ENCODE results near the gene PCMT1.

The PCMT1 gene

DNA sequence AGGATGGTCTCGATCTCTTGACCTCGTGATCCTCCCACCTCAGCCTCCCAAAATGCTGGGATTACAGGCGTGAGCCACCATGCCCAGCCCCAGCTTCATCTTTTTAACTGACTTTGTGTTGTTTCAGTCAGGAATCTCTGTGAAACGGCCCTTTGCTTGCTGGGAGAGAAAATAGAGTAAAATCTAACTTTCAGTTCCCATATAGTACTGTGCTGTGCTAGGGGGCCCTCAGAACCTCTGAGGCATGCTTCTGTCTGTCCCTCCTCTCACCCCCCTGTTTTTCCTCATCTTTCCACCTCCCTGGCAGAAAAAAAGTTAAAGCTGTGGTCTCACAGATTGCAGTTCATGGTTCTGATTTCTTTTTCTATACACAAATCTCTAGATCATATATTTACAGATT lies 66.2 kb downstream of the PCMT1 start:
- no peak for FAIRE-seq
- TF ChIP-seq, protein P1, sequence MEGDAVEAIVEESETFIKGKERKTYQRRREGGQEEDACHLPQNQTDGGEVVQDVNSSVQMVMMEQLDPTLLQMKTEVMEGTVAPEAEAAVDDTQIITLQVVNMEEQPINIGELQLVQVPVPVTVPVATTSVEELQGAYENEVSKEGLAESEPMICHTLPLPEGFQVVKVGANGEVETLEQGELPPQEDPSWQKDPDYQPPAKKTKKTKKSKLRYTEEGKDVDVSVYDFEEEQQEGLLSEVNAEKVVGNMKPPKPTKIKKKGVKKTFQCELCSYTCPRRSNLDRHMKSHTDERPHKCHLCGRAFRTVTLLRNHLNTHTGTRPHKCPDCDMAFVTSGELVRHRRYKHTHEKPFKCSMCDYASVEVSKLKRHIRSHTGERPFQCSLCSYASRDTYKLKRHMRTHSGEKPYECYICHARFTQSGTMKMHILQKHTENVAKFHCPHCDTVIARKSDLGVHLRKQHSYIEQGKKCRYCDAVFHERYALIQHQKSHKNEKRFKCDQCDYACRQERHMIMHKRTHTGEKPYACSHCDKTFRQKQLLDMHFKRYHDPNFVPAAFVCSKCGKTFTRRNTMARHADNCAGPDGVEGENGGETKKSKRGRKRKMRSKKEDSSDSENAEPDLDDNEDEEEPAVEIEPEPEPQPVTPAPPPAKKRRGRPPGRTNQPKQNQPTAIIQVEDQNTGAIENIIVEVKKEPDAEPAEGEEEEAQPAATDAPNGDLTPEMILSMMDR (IDR thresholded peaks at IDR 0.05; ENCODE audit: insufficient read depth, missing control alignments) = no peak
- DNase-seq (ENCODE audit: insufficient read length, low spot score) = no peak

DNA sequence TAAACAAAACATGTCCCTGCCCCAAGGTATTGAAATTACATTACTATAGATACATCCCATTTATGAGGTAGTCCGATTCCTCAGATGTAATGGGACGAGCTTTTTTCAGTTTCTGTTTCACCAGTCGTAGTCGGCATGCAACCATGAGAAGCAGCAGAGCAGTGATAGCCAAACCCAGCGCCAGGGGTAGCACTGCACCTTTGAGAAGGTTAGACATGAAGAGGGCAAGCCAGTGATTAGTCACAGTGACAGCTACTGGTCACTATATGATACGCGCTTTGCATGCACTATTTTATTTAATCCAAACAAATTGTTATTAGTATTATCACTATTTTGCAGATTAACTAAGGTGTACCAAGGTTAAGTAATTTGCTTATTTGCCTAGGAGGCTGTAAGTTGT lies 71.0 kb downstream of the PCMT1 start:
- FAIRE-seq (no peak), DNase-seq (ENCODE audit: insufficient read length, low spot score) (no peak)
- TF ChIP-seq, protein P1 (IDR thresholded peaks at IDR 0.05; ENCODE audit: insufficient read depth, missing control alignments) = no peak

DNA sequence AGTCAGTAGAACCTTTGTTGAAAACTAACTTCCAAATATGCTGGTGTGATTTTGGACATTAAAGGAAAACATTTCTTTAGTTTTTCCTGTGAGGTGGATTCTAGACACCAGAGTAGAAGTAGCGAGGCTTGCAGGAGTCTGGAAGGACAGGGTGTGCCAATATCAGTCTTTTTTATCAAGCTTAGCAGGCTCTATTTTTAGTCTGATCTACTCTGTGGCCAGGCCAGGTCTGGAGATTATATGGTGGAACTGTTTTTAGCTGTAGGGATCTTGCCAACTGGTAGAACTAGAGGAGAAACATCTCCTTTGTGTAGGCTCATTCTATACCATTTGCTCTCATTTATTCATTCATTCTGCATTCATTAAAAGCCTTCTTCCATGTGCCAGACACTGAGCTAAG lies 72.0 kb downstream of the PCMT1 start:
- DNase-seq (ENCODE audit: insufficient read length, low spot score) (no peak), FAIRE-seq (no peak)
- TF ChIP-seq, protein P1 (IDR thresholded peaks at IDR 0.05; ENCODE audit: insufficient read depth, missing control alignments) = no peak

DNA sequence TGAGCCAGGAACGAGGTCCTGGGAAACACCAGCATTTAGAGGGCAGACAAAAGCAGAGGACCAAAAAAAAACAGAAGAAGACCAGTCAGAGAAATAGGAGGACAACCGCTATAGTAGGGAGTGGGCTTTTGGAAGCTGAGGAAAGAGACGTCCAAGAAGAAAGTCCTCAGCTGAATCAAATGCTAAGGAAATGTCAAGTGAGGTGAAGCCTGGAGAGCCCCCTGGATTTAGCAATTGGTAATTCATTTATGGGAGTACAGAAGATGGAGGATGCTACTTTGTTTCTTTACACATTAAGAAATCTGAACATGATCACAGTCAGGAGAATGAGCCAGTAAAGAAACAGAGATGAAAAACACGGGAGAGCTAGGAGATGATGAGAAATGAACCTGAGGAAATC lies 73.5 kb downstream of the PCMT1 start:
- TF ChIP-seq, protein P1 (IDR thresholded peaks at IDR 0.05; ENCODE audit: insufficient read depth, missing control alignments) = no peak
- DNase-seq (ENCODE audit: insufficient read length, low spot score) (no peak), FAIRE-seq (no peak)

DNA sequence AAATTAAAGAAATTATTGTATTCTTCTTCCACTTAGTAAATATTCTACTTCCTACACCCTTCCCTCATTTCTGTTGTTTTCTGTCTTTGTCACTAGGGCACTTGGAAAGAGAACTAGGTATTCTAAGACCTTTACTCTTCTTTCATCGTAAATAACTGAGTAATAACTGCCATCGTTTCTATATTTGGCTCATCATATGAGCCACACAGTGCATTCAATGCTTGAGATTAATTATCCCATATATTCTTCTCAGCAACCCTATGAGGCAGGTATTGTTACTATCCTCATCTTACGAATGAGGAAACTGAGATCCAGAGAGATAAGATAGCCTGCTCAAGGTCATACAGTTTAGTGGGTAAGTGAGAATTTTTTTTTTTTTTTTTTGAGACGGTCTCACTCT lies 75.8 kb downstream of the PCMT1 start:
- TF ChIP-seq, protein P1 (IDR thresholded peaks at IDR 0.05; ENCODE audit: insufficient read depth, missing control alignments) = no peak
- no peak for FAIRE-seq
- no peak for DNase-seq (ENCODE audit: insufficient read length, low spot score)

DNA sequence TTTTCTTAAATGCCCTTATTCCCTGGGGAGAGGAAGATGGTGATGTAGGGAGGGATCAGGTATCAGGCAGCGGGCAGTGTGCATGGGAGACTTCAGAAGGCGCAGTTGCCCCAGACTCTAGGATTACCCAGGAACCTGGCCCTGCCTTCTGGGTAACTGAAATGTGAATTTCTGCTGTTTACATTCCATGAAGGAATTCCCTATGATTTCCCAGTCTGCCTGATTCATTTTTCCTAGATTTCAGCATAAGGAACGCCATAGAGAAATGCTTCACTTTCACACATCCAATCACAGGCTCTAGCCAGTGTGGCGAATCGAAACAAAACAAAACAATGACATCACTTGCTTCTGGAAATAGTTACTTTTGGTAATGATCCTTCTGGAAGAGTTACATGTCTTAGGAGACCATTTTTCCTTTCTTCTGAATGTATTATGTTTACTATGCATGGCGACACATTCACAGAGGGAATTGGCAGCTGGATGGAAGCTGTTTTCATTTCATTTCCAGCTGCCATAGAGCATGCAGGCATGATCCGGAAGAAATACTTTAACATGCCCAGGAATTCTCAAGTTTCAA lies 81.3 kb downstream of the PCMT1 start:
- DNase-seq (ENCODE audit: insufficient read length, low spot score) (no peak), FAIRE-seq (no peak)
- TF ChIP-seq, protein P1 (IDR thresholded peaks at IDR 0.05; ENCODE audit: insufficient read depth, missing control alignments) = no peak

DNA sequence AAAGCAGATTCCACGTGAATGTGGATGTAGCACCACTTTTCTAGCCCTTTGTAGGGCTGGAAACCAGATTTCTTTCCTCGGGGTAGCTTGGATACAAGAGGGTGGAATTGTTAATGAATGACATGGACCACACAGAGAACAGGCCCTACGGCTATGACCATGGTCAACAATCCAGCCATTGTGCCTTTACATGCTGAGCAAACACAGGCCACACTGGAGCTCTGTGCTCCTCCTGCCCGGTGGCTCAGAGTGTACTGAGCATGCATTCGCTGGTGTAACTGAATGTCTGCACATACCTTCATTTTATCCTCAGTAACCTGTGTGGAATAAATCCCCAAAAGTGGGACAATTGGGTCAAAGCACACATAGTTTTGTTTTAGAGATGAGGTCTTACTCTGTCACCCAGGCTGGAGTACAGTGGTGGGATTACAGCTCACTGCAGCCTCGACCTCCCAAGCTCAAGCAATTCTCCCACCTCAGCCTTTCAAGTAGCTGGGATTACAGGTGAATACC lies 81.8 kb downstream of the PCMT1 start:
- DNase-seq (ENCODE audit: insufficient read length, low spot score) (no peak), FAIRE-seq (no peak)
- TF ChIP-seq, protein P1 (IDR thresholded peaks at IDR 0.05; ENCODE audit: insufficient read depth, missing control alignments) = no peak
